HEK293T (cell line): ENCODE results near the gene ERO1B.

Experiments
- CTCF ChIA-PET: fragments of 350-600 bp; formaldehyde crosslinking; extraction: SDS; loops from one replicate; lab custom pipeline; 2021; ENCODE audit warnings: antibody characterized with exemption, inconsistent platforms; lab: Yijun Ruan, JAX
- POLR2A ChIA-PET: fragments of 350-600 bp; formaldehyde crosslinking; extraction: SDS; loops from one replicate; lab custom pipeline; 2020; ENCODE audit warnings: antibody characterized with exemption, inconsistent platforms; lab: Yijun Ruan, JAX
- DNase-seq: peaks from one replicate; pipeline ENCODE4 v3.0.0; 2012; ENCODE audit warnings: mixed read lengths; ENCODE audit errors: extremely low spot score
- ARNT ChIP-seq: fragments of 450-650 bp; IDR thresholded peaks from 2 replicates; pipeline ENCODE4 v1.6.1; 2017; ENCODE audit warnings: mild to moderate bottlenecking
- BHLHE40 ChIP-seq: fragments of 450-650 bp; IDR thresholded peaks from 2 replicates; pipeline ENCODE4 v1.6.1; 2016; ENCODE audit warnings: mild to moderate bottlenecking, moderate library complexity, borderline replicate concordance
- CTBP1 ChIP-seq: fragments of 450-650 bp; IDR thresholded peaks from 2 replicates; pipeline ENCODE4 v1.6.1; 2016; ENCODE audit warnings: borderline replicate concordance
- ELF4 ChIP-seq: fragments of 450-650 bp; IDR thresholded peaks from 2 replicates; pipeline ENCODE4 v1.6.1; 2017; ENCODE audit warnings: antibody characterized with exemption
- FOXA1 ChIP-seq: fragments of 450-650 bp; IDR thresholded peaks from 2 replicates; pipeline ENCODE4 v1.6.1; 2016; ENCODE audit warnings: mild to moderate bottlenecking
- FOXK2 ChIP-seq: fragments of 450-650 bp; IDR thresholded peaks from 2 replicates; pipeline ENCODE4 v1.6.1; 2016; ENCODE audit warnings: mild to moderate bottlenecking
- FOXM1 ChIP-seq: fragments of 450-650 bp; IDR thresholded peaks from 2 replicates; pipeline ENCODE4 v1.6.1; 2017; ENCODE audit warnings: mild to moderate bottlenecking, borderline replicate concordance
- HDGF ChIP-seq: fragments of 450-650 bp; IDR thresholded peaks from 2 replicates; pipeline ENCODE4 v1.6.1; 2017; ENCODE audit warnings: antibody characterized with exemption, borderline replicate concordance
- L3MBTL2 ChIP-seq: fragments of 450-650 bp; conservative IDR thresholded peaks from 2 replicates; pipeline ENCODE4 v1.6.1; 2016; ENCODE audit warnings: mild to moderate bottlenecking
- LEF1 ChIP-seq: fragments of 450-650 bp; IDR thresholded peaks from 2 replicates; pipeline ENCODE4 v1.6.1; 2017; ENCODE audit warnings: mild to moderate bottlenecking, borderline replicate concordance
- NFRKB ChIP-seq: fragments of 450-650 bp; IDR thresholded peaks from 2 replicates; pipeline ENCODE4 v1.6.1; 2016; ENCODE audit warnings: mild to moderate bottlenecking, moderate library complexity
- SP1 ChIP-seq: fragments of 450-650 bp; IDR thresholded peaks from 2 replicates; pipeline ENCODE4 v1.6.1; 2017
- SUZ12 ChIP-seq: fragments of 450-650 bp; IDR thresholded peaks from 2 replicates; pipeline ENCODE4 v1.6.1; 2016; ENCODE audit warnings: mild to moderate bottlenecking
- TARDBP ChIP-seq: fragments of 450-650 bp; IDR thresholded peaks from 2 replicates; pipeline ENCODE4 v1.6.1; 2016
- ZNF384 ChIP-seq: fragments of 450-650 bp; IDR thresholded peaks from 2 replicates; pipeline ENCODE4 v1.6.1; 2016
- TF ChIP-seq, protein P1 (sequence below): fragments of 450-650 bp; IDR thresholded peaks from 2 replicates; pipeline ENCODE4 v1.6.1; 2016

ERO1B gene

GRCh38 chr1:236176337-236177336 is 105.1 kb downstream of the ERO1B start:
- DNase-seq: no peak
- no peak for TF ChIP-seq FOXM1
- no peak for TF ChIP-seq FOXA1
- TF ChIP-seq TARDBP: no peak
- TF ChIP-seq FOXK2: no peak
- no peak for TF ChIP-seq LEF1
- TF ChIP-seq ELF4: no peak
- TF ChIP-seq BHLHE40: no peak
- no peak for TF ChIP-seq L3MBTL2
- TF ChIP-seq ZNF384: no peak
- TF ChIP-seq SUZ12: no peak
- TF ChIP-seq ARNT: no peak
- TF ChIP-seq SP1: no peak
- TF ChIP-seq NFRKB: no peak
- ChIA-PET CTCF (interaction anchor here (0.6 kb wide), 1 partner anchor 177 kb away, joined by 4 read pairs; no protein-coding TSS in a partner anchor), POLR2A (no interaction called here)

DNA sequence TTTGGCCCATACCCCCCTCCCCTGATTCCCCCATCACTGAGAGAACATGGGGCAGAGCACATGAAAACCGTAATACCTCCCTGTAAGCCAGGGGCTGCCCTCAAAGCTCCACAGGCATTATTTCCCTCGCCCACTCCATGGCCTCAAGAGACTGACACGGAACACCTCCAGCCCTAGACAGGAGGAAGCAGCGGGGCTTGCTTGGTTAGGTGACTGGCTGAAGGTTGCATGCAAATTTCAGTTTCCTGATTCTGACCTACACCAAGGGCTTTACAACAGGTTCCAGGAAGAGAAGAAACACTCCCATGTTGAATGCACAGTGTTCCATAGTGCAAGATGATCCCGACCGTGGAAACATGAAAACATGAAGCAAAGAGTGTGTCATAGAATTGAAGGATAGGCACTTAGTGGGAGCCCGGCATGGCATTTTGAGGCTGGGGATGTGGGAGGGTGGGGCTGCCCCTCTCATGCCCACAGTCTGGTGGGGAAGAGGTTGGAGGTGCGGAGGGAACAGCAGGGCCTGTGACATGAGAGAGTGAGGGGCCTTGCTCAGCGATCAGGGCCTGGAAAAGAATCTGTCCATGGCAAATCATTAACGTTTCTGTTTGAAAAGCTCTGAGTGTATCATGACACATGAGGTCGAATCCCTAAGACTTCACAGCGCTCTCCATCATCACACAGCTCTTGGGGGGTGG is 106.0 kb downstream of the ERO1B start:
- TF ChIP-seq, protein P1, sequence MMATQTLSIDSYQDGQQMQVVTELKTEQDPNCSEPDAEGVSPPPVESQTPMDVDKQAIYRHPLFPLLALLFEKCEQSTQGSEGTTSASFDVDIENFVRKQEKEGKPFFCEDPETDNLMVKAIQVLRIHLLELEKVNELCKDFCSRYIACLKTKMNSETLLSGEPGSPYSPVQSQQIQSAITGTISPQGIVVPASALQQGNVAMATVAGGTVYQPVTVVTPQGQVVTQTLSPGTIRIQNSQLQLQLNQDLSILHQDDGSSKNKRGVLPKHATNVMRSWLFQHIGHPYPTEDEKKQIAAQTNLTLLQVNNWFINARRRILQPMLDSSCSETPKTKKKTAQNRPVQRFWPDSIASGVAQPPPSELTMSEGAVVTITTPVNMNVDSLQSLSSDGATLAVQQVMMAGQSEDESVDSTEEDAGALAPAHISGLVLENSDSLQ: no peak
- TF ChIP-seq ELF4 (no peak), SUZ12 (no peak), FOXA1 (no peak), LEF1 (no peak), HDGF (no peak), FOXK2 (no peak)
- ChIA-PET CTCF (interaction anchor here (0.6 kb wide), 1 partner anchor 178 kb away, joined by 4 read pairs; no protein-coding TSS in a partner anchor), POLR2A (no interaction called here)
- DNase-seq: no peak

DNA sequence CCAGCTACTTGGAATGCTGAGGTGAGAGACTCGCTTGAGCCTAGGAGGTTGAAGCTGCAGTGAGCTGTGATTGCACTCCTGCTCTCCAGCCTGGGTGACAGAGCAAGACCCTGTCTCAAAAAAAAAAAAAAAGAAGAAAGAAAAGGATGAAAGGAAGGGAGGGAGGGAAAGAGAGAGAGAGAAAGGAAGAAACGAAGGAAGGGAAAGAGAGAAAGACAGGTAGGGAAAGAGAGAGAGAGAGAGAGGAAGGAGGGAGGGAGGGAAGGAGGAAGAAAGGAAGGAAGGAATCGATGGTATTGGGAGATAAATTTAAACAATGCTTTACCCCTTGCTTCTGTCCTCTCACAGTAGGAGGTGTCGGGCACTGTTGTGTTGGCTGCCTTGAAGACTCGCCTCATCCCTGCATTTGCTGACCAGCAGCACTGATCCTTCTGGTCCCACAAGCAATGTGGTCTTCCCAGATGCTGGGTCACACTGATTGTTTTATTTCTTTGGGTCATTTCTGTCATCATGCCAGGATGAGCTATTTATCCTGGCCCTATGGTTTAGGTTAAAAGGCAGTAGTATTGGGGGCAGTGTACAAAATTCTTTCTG is 108.5 kb downstream of the ERO1B start:
- ChIA-PET CTCF (interaction anchor here (0.6 kb wide), 1 partner anchor 187 kb away, joined by 3 read pairs; no protein-coding TSS in a partner anchor), POLR2A (no interaction called here)
- TF ChIP-seq ELF4: no peak
- no peak for TF ChIP-seq TARDBP
- no peak for TF ChIP-seq SUZ12
- no peak for TF ChIP-seq CTBP1
- no peak for TF ChIP-seq FOXK2
- TF ChIP-seq BHLHE40: no peak
- TF ChIP-seq LEF1: no peak
- TF ChIP-seq ZNF384: no peak
- TF ChIP-seq SP1: no peak
- no peak for TF ChIP-seq HDGF
- no peak for TF ChIP-seq NFRKB
- TF ChIP-seq L3MBTL2: no peak
- TF ChIP-seq ARNT: no peak
- no peak for TF ChIP-seq FOXM1
- no peak for DNase-seq

- ChIA-PET POLR2A (no interaction called here), CTCF (interaction anchor here (0.7 kb wide), 1 partner anchor 1022 kb away, joined by 3 read pairs; no protein-coding TSS in a partner anchor)
- no peak for TF ChIP-seq FOXK2
- no peak for TF ChIP-seq SP1
- TF ChIP-seq, protein P1: no peak
- TF ChIP-seq LEF1: no peak
- TF ChIP-seq BHLHE40: no peak
- TF ChIP-seq FOXM1: no peak
- TF ChIP-seq CTBP1: no peak
- no peak for DNase-seq
These were observed 109.6 kb downstream of the ERO1B start for GRCh38 chr1:236172041-236172579.

DNA sequence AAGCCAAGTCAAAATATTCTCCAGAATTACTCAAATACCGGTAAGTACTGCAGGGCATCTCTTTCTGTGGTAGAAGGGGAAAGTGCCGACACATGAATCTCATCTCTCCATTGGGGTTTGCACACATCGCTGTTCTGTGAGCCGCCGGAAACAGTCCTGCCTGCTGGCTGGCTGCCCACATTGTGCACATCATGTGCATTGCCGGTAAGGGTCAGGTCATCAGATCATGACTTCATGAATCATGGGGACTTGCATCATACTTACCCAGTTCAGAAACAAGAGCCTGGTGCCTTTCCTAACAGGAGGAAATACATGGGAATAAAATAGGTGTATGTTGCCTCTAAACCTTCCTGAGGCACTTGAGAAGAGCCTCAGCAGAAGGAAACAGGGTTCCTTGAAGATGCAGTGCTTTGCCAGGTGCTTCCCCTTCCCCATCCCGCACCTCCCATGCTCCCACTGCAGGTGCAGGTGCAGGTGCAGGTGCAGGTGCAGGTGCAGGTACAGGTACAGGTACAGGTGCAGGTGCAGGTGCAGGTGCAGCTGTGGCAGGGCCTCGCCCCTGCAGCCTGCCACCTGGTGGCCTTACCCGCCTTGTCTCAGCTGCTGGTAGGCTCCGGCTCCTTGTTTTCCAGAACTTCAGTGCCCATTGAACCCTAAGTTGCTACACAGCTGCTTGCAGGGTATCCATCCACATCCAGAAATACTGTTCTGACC is 112.9 kb downstream of the ERO1B start:
- CTCF ChIA-PET: no interaction called here
- TF ChIP-seq NFRKB: no peak
- TF ChIP-seq BHLHE40: no peak
- TF ChIP-seq ARNT: no peak
- TF ChIP-seq SUZ12: no peak
- no peak for TF ChIP-seq HDGF
- TF ChIP-seq FOXA1: no peak
- no peak for TF ChIP-seq SP1
- TF ChIP-seq CTBP1: no peak
- POLR2A ChIA-PET: no interaction called here
- no peak for DNase-seq
